Erythroblast (primary cell): ENCODE results near the gene RPS13.
"Not testable (repeated sequence)": the region's sequence is repeated elsewhere in the genome, so short reads cannot be mapped to it uniquely, and the experiment has no call there.

Source experiments
- DNase-seq, 2 experiments: peaks; one replicate each; lab custom pipeline; 2025; lab: John Stamatoyannopoulos, UW
- GATA1 ChIP-seq: IDR thresholded peaks from 2 replicates; pipeline ENCODE4 v1.6.1; 2011; ENCODE audit warnings: low read depth, mild to moderate bottlenecking, control low read depth, low read length, moderate library complexity
- POLR2A ChIP-seq: IDR thresholded peaks from 2 replicates; pipeline ENCODE4 v1.6.1; 2011; ENCODE audit warnings: mild to moderate bottlenecking, low read length

The RPS13 gene

GRCh38 chr11:17077520-17078401 is at the start of gene RPS13:
TSS of gene RPS13 (minus strand) at chr11:17077667. CDS start at chr11:17077641, 26 bp downstream.
- peak; percentile 99 for DNase-seq
- TF ChIP-seq POLR2A (peak; percentile 99), GATA1 (no peak)

GRCh38 chr11:17121981-17122380 is 44.5 kb upstream of the RPS13 start:
- TF ChIP-seq GATA1 (no peak), POLR2A (no peak)
- DNase-seq: no peak

- DNase-seq: no peak
- no peak for TF ChIP-seq POLR2A
- TF ChIP-seq GATA1: no peak
Observed at GRCh38 chr11:17117262-17117661, 39.8 kb upstream of the RPS13 start.

- TF ChIP-seq POLR2A (no peak), GATA1 (no peak)
- DNase-seq: no peak
Observed at GRCh38 chr11:17116117-17116516, 38.6 kb upstream of the RPS13 start.

GRCh38 chr11:17107745-17108144 is 30.3 kb upstream of the RPS13 start:
- not testable (repeated sequence) for DNase-seq

GRCh38 chr11:17105404-17106040 is 28.1 kb upstream of the RPS13 start:
- DNase-seq: not testable (repeated sequence)

GRCh38 chr11:17102462-17102861 is 25.0 kb upstream of the RPS13 start:
- no peak for DNase-seq
- TF ChIP-seq GATA1: no peak
- TF ChIP-seq POLR2A: no peak

- TF ChIP-seq POLR2A (no peak), GATA1 (no peak)
- DNase-seq: no peak
Observed at GRCh38 chr11:17098658-17099057, 21.2 kb upstream of the RPS13 start.

- no peak for DNase-seq
- no peak for TF ChIP-seq GATA1
- no peak for TF ChIP-seq POLR2A
Observed at GRCh38 chr11:17098038-17098437, 20.6 kb upstream of the RPS13 start.

- DNase-seq: not testable (repeated sequence)
Observed at GRCh38 chr11:17085976-17086375, 8.5 kb upstream of the RPS13 start.

- TF ChIP-seq POLR2A (no peak), GATA1 (no peak)
- DNase-seq: no peak
Observed at GRCh38 chr11:17077240-17077519, 287 bp downstream of the RPS13 start.

- peak; percentile 37 to 55 for DNase-seq
- TF ChIP-seq POLR2A: no peak
- TF ChIP-seq GATA1: no peak
Observed at GRCh38 chr11:17076517-17077239, 789 bp downstream of the RPS13 start.

GRCh38 chr11:17075506-17075905 is 2.0 kb downstream of the RPS13 start:
- no peak for TF ChIP-seq GATA1
- TF ChIP-seq POLR2A: no peak
- DNase-seq: no peak

- no peak for DNase-seq
- no peak for TF ChIP-seq GATA1
- TF ChIP-seq POLR2A: peak; percentile 23
Observed at GRCh38 chr11:17073370-17074027, 4.0 kb downstream of the RPS13 start.
